ENCODE results near the gene HDAC4.

DNA sequence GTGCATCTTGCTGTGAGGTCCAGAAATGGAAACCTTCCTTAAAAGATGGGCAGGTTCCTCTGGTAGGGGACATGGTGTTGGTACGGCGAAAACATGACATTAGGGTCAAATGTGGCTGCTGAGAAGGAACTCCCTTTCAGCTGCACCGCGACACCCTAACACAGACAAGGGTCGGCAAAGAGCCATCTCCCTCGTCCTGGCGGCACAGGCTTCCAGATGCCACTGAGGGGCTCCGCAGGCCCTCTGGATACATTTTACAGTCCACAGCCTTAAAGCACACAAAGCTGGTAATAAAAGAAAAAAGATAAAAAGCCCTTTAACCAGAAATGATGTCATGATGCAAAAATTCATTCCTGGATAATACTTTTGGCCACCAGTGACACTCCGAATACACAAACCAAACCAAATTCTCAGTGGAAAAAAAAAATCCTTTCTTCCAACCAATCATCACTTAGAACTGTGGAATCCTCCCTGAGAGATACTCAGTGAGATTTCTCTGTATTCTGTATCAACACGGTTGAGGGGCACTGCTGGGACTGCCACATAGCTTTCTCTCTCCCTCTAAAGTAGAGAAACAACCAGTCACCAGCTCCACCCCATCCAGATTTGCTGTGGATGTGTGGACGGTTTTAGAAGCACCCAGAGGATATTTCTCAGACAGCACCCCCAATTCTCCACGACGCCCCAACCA is 174.8 kb downstream of the HDAC4 start:
- no peak for TF ChIP-seq EP300 (IDR thresholded peaks at IDR 0.05)
- TF ChIP-seq CTCF (IDR thresholded peaks at IDR 0.05): no peak

All from tibial nerve (tissue), 4 donors.